DMS53 (cell line): ENCODE data around the gene TMEM123.
A peak's percentile ranks its signal among the peaks of the same experiment; 100 is the strongest.

Experiments used
- DNase-seq: peaks from one replicate; lab custom pipeline; 2025; lab: John Stamatoyannopoulos, UW

The TMEM123 gene

GRCh38 chr11:102422817-102423712 is 29.5 kb downstream of the TMEM123 start:
- no peak for DNase-seq

GRCh38 chr11:102421261-102421660 is 31.3 kb downstream of the TMEM123 start:
- DNase-seq: peak; percentile 76

- no peak for DNase-seq
These were observed 32.0 kb downstream of the TMEM123 start for GRCh38 chr11:102420547-102420946.

- no peak for DNase-seq
These were observed 33.4 kb downstream of the TMEM123 start for GRCh38 chr11:102419181-102419580.

GRCh38 chr11:102416976-102417375 is 35.6 kb downstream of the TMEM123 start:
- no peak for DNase-seq

- DNase-seq: no peak
These were observed 37.2 kb downstream of the TMEM123 start for GRCh38 chr11:102415304-102415916.

- DNase-seq: peak; percentile 77
These were observed 38.0 kb downstream of the TMEM123 start for GRCh38 chr11:102414559-102414958.

- DNase-seq: no peak
These were observed 39.1 kb downstream of the TMEM123 start for GRCh38 chr11:102413497-102413896.

GRCh38 chr11:102411142-102411541 is 41.4 kb downstream of the TMEM123 start:
- no peak for DNase-seq

GRCh38 chr11:102410382-102410784 is 42.2 kb downstream of the TMEM123 start:
- no peak for DNase-seq

GRCh38 chr11:102408339-102408738 is 44.2 kb downstream of the TMEM123 start:
- no peak for DNase-seq

GRCh38 chr11:102407901-102408300 is 44.7 kb downstream of the TMEM123 start:
- DNase-seq: no peak

- DNase-seq: no peak
These were observed 46.5 kb downstream of the TMEM123 start for GRCh38 chr11:102406099-102406498.

- no peak for DNase-seq
These were observed 47.1 kb downstream of the TMEM123 start for GRCh38 chr11:102405501-102405900.

GRCh38 chr11:102402548-102402947 is 50.0 kb downstream of the TMEM123 start:
- DNase-seq: no peak

GRCh38 chr11:102401905-102402304 is 50.7 kb downstream of the TMEM123 start:
- no peak for DNase-seq

GRCh38 chr11:102400603-102401002 is 52.0 kb downstream of the TMEM123 start:
- no peak for DNase-seq

- peak; percentile 64 for DNase-seq
These were observed 53.4 kb downstream of the TMEM123 start for GRCh38 chr11:102399189-102399588.

GRCh38 chr11:102398297-102398696 is 54.3 kb downstream of the TMEM123 start:
- no peak for DNase-seq

GRCh38 chr11:102396708-102397563 is 55.6 kb downstream of the TMEM123 start:
- DNase-seq: no peak

GRCh38 chr11:102395720-102396393 is 56.7 kb downstream of the TMEM123 start:
- DNase-seq: no peak

- no peak for DNase-seq
These were observed 59.3 kb downstream of the TMEM123 start for GRCh38 chr11:102393272-102393730.
